Spleen (tissue), 11 donors: ENCODE results near the gene EVL. TPM values are rescaled to one million over a fixed set of nuclear protein-coding genes. Genes with fewer than 3 reads are reported as not detected.

Experiments
- DNase-seq: peaks from one replicate; pipeline ENCODE4 v3.0.0-alpha.2; 2020
- H3K27ac ChIP-seq, 8 donors: fragments of 200-600 bp; sonication (generic) in 7 of 8; 1 replicate in 4 of 8; 2 replicates in 4 of 8; pipeline versions ENCODE4 v1.5.0 to v1.8.0; 2016 to 2021; ENCODE audit warnings: inconsistent platforms in 4 of 8, mild to moderate bottlenecking in 4 of 8, moderate library complexity in 1 of 8
- H3K27me3 ChIP-seq, 7 donors: fragments of 200-600 bp; sonication (generic) in 6 of 7; replicated peaks in 1 of 7; 1 replicate in 4 of 7; 2 replicates in 3 of 7; pipeline versions ENCODE4 v1.5.0 to v1.8.0; 2016 to 2021; ENCODE audit warnings: inconsistent platforms in 3 of 7, mild to moderate bottlenecking in 1 of 7
- H3K36me3 ChIP-seq, 6 donors: fragments of 200-600 bp; sonication (generic) in 5 of 6; 1 replicate in 4 of 6; 2 replicates in 2 of 6; pipeline versions ENCODE4 v1.5.0 to v1.8.0; 2016 to 2021; ENCODE audit warnings: inconsistent platforms in 2 of 6
- H3K4me1 ChIP-seq, 6 donors: fragments of 200-600 bp; sonication (generic) in 5 of 6; 1 replicate in 3 of 6; 2 replicates in 3 of 6; pipeline versions ENCODE4 v1.5.0 to v1.8.0; 2016 to 2021; ENCODE audit warnings: inconsistent platforms in 3 of 6
- H3K4me3 ChIP-seq, 8 donors: fragments of 200-600 bp; sonication (generic) in 7 of 8; 1 replicate in 4 of 8; 2 replicates in 4 of 8; pipeline versions ENCODE4 v1.5.0 to v1.8.0; 2016 to 2021; ENCODE audit warnings: inconsistent platforms in 4 of 8, mild to moderate bottlenecking in 4 of 8, moderate library complexity in 2 of 8
- H3K9me3 ChIP-seq, 8 donors: fragments of 200-600 bp; sonication (generic) in 7 of 8; 1 replicate in 4 of 8; 2 replicates in 4 of 8; pipeline versions ENCODE4 v1.5.0 to v1.8.0; 2016 to 2021; ENCODE audit warnings: inconsistent platforms in 4 of 8
- CTCF ChIP-seq, 11 experiments: fragments of 200-600 bp in 7 of 11; fragments of 450-650 bp in 4 of 11; sonication (generic) in 4 of 11; IDR thresholded peaks in 8 of 11; conservative IDR thresholded peaks in 3 of 11; 1 replicate in 7 of 11; 2 replicates in 4 of 11; pipeline versions ENCODE4 v1.4.0 to v1.8.0; 2016 to 2021; ENCODE audit warnings: antibody characterized with exemption in 11 of 11, inconsistent platforms in 4 of 11, mild to moderate bottlenecking in 1 of 11
- POLR2A ChIP-seq, 3 donors: fragments of 450-650 bp; IDR thresholded peaks; one replicate each; pipeline ENCODE4 v1.5.1; 2017; ENCODE audit warnings: antibody characterized with exemption in 3 of 3, mild to moderate bottlenecking in 1 of 3
- POLR2AphosphoS5 ChIP-seq, 3 donors: sonication (generic); formaldehyde crosslinking; IDR thresholded peaks; one replicate each; pipeline ENCODE4 v1.5.1; 2017; ENCODE audit warnings: antibody characterized with exemption in 3 of 3
- WGBS, 5 donors: extraction: QIAGEN DNeasy Blood & Tissue Kit in 3 of 5; methylation state at CpG; one replicate each; pipeline versions ENCODE4 v1.1.5 to v1.1.7; 2013 to 2018; 5-methylcytosine and 5-hydroxymethylcytosine counted together
- intact Hi-C: fragments of 100-400 bp; cut with DNase I; formaldehyde crosslinking; loops from one replicate; pipeline ENCODE4 v1.15.0; 2023; ENCODE audit warnings: low total_unique reads
- polyA plus RNA-seq, 3 donors: library from polyadenylated mRNA; stranded (reverse); fragments of 200-250 nt; gene quantifications; one replicate each; pipeline ENCODE4 v1.2.1, GENCODE V29; 2013
- total RNA-seq, 7 donors: library from RNA; depleted of rRNA in 3 of 7; stranded (reverse); fragments of >200 nt in 3 of 7; fragmentation: NEBNext Ultra II Directional in 4 of 7; extraction: Animal tissue kit (Norgen Biotek cat#: 25700) in 4 of 7; gene quantifications; one replicate each; pipeline versions ENCODE4 v1.1.0 to v1.2.1, GENCODE V29; 2016 to 2021
- donor health status: healthy with polysubstance abuse.
- donor health status: DM: no; HTN: no; CAD: no; lungs with moderate emphysema.
- donor health status: DM: no; HTN: no; CAD: no.
- donor health status: Bipolar disorder and iron deficiency.
- donor health status: healthy.
- donor health status: DM: no; HTN: no; CAD: no.
- donor health status: DM: yes; HTN: yes; CAD: no.

EVL gene
- total and polyA plus RNA-seq, 10 donors: 169 to 336 (median 271) TPM

- TF ChIP-seq POLR2AphosphoS5 (IDR thresholded peaks at IDR 0.05): no peak
- intact Hi-C loops: no loop called here
- Histone ChIP-seq H3K4me3 (peak overlapping the region in 4 of 8 donors; percentile 16 to 59 (median 28)), H3K9me3 (no peaks in the 10 kb centered on the region), H3K36me3 (peaks cover 0 to 44% (median 3%) of the 10 kb centered on the region in 6 donors), H3K27ac (peak overlapping the region in 7 of 8 donors; percentile 38 to 93 (median 63)), H3K4me1 (peaks cover 58 to 100% (median 99%) of the 10 kb centered on the region in 6 donors), H3K27me3 (no peaks in the 10 kb centered on the region)
- no peak for DNase-seq
- 63 to 72% (median 67%) methylated on average over 14 of the region's 14 CpGs for WGBS, 5 donors
These were observed 8.6 kb downstream of the EVL start for GRCh38 chr14:100073576-100074430.

GRCh38 chr14:100074431-100075100 lies 9.3 kb downstream of the EVL start:
- no peak for DNase-seq
- TF ChIP-seq POLR2A (IDR thresholded peaks at IDR 0.05) (no peak), POLR2AphosphoS5 (IDR thresholded peaks at IDR 0.05) (peak in 2 of 3 donors; percentile 6 to 12)
- H3K9me3 ChIP-seq: no peaks in the 10 kb centered on the region
- WGBS, 5 donors: 75 to 89% (median 78%) methylated on average over 7 of the region's 7 CpGs
- H3K36me3 ChIP-seq: peaks cover 0 to 51% (median 3%) of the 10 kb centered on the region in 6 donors
- H3K27ac ChIP-seq: peak overlapping the region in 7 of 8 donors; percentile 28 to 93 (median 63)
- H3K27me3 ChIP-seq: no peaks in the 10 kb centered on the region
- intact Hi-C loops: no loop called here
- peaks cover 58 to 100% (median 99%) of the 10 kb centered on the region in 6 donors for H3K4me1 ChIP-seq
- H3K4me3 ChIP-seq: peak overlapping the region in 1 of 8 donors; percentile 59

- Histone ChIP-seq H3K9me3 (no peaks in the 10 kb centered on the region), H3K27ac (peak overlapping the region in 6 of 8 donors; percentile 9 to 93 (median 68)), H3K4me1 (peaks cover 58 to 100% (median 100%) of the 10 kb centered on the region in 6 donors), H3K4me3 (no peak overlapping the region), H3K27me3 (no peaks in the 10 kb centered on the region), H3K36me3 (peaks cover 0 to 52% (median 3%) of the 10 kb centered on the region in 6 donors)
- intact Hi-C loops: no loop called here
- TF ChIP-seq POLR2AphosphoS5 (IDR thresholded peaks at IDR 0.05) (no peak), POLR2A (IDR thresholded peaks at IDR 0.05) (no peak), CTCF (IDR thresholded peaks at IDR 0.05 in 8 of 11, conservative IDR thresholded peaks at IDR 0.05 in 3 of 11) (no peak)
- WGBS, 5 donors: 47 to 68% (median 54%) methylated on average over 4 of the region's 4 CpGs
- no peak for DNase-seq
These were observed 10.5 kb downstream of the EVL start for GRCh38 chr14:100075681-100076080.

- Histone ChIP-seq H3K27ac (peak overlapping the region in 7 of 8 donors; percentile 5 to 93 (median 63)), H3K4me3 (peak overlapping the region in 1 of 8 donors; percentile 33), H3K9me3 (no peaks in the 10 kb centered on the region), H3K4me1 (peaks cover 56 to 100% (median 100%) of the 10 kb centered on the region in 6 donors), H3K36me3 (peaks cover 0 to 48% (median 3%) of the 10 kb centered on the region in 6 donors), H3K27me3 (no peaks in the 10 kb centered on the region)
- intact Hi-C loops: no loop called here
- WGBS, 5 donors: 42 to 65% (median 55%) methylated on average over 4 to 5 of the region's 5 CpGs
- TF ChIP-seq CTCF (IDR thresholded peaks at IDR 0.05 in 8 of 11, conservative IDR thresholded peaks at IDR 0.05 in 3 of 11) (peak in 9 of 11 experiments; percentile 13 to 61 (median 35)), POLR2A (IDR thresholded peaks at IDR 0.05) (no peak), POLR2AphosphoS5 (IDR thresholded peaks at IDR 0.05) (peak in 1 of 3 donors; percentile 10)
- no peak for DNase-seq
These were observed 10.9 kb downstream of the EVL start for GRCh38 chr14:100076133-100076532.
